HEK293 (cell line): Measurements from ENCODE around the gene KIRREL1.

Source experiments
- CTCF ChIP-seq: fragments of 450-650 bp; formaldehyde crosslinking; IDR thresholded peaks from 2 replicates; pipeline ENCODE4 v1.5.1; 2016; ENCODE audit warnings: missing biosample characterization, missing genetic modification characterization
- PATZ1 ChIP-seq: fragments of 450-650 bp; formaldehyde crosslinking; IDR thresholded peaks from 2 replicates; pipeline ENCODE4 v1.5.1; 2016; ENCODE audit warnings: missing biosample characterization, missing genetic modification characterization
- PBX3 ChIP-seq: sonication (generic); formaldehyde crosslinking; IDR thresholded peaks from 2 replicates; pipeline ENCODE4 v1.8.1; 2022; ENCODE audit warnings: mild to moderate bottlenecking, moderate library complexity, missing genetic modification reagents
- ZNF394 ChIP-seq: fragments of 450-650 bp; formaldehyde crosslinking; IDR thresholded peaks from 2 replicates; pipeline ENCODE4 v1.5.1; 2016; ENCODE audit warnings: missing biosample characterization, missing genetic modification characterization, mild to moderate bottlenecking, moderate library complexity, borderline replicate concordance

- TF ChIP-seq PBX3 (CRISPR knock-in tag) (no peak), CTCF (tag by site-specific recombination) (no peak), ZNF394 (tag by site-specific recombination) (no peak), PATZ1 (no peak)
Measured at GRCh38 chr1:157968946-157969345, 24.5 kb upstream of the KIRREL1 start.
